HEK293 (cell line): ENCODE results near the gene ASIC1.

Source experiments
- CTCF ChIA-PET: fragments of 350-600 bp; formaldehyde crosslinking; extraction: SDS; loops from one replicate; lab custom pipeline; 2021; ENCODE audit warnings: antibody characterized with exemption; lab: Yijun Ruan, JAX
- POLR2A ChIA-PET: fragments of 300-600 bp; formaldehyde crosslinking; extraction: SDS; loops from one replicate; lab custom pipeline; 2020; ENCODE audit warnings: antibody characterized with exemption, inconsistent platforms; lab: Yijun Ruan, JAX
- H3K27ac ChIP-seq: fragments of 200-500 bp; sonication (Bioruptor generic); 2 replicates; pipeline ENCODE4 v1.5.1; 2014; ENCODE audit warnings: low read depth, low read length, control low read depth, inconsistent platforms; ENCODE audit errors: extremely low read depth
- H3K36me3 ChIP-seq, 2 experiments: fragments of 200-500 bp in 1 of 2; sonication (Bioruptor generic) in 1 of 2; 1 replicate in 1 of 2; 2 replicates in 1 of 2; pipeline ENCODE4 v1.5.1; 2014 to 2017; ENCODE audit warnings: inconsistent platforms in 2 of 2, low read length in 2 of 2; ENCODE audit not compliant: control insufficient read depth in 2 of 2, insufficient read depth in 1 of 2
- H3K4me1 ChIP-seq: fragments of 200-500 bp; sonication (Bioruptor generic); 2 replicates; pipeline ENCODE4 v1.5.1; 2014; ENCODE audit warnings: mild to moderate bottlenecking, low read length, inconsistent platforms; ENCODE audit not compliant: control insufficient read depth, insufficient read depth
- H3K4me3 ChIP-seq: 2 replicates; pipeline ENCODE4 v1.5.1; 2011; ENCODE audit warnings: low read depth, mild to moderate bottlenecking, control low read depth, low read length, moderate library complexity
- H3K9me3 ChIP-seq: fragments of 200-500 bp; sonication (Bioruptor generic); 2 replicates; pipeline ENCODE4 v1.5.1; 2014; ENCODE audit warnings: low read depth, low read length, inconsistent platforms; ENCODE audit not compliant: control insufficient read depth, insufficient read depth
- KLF10 ChIP-seq: fragments of 450-650 bp; IDR thresholded peaks from 2 replicates; pipeline ENCODE4 v1.5.1; 2018; ENCODE audit warnings: missing biosample characterization, mild to moderate bottlenecking, missing genetic modification characterization
- KLF9 ChIP-seq: fragments of 450-650 bp; formaldehyde crosslinking; IDR thresholded peaks from 2 replicates; pipeline ENCODE4 v1.5.1; 2016; ENCODE audit warnings: missing biosample characterization, missing genetic modification characterization, low read depth
- OSR2 ChIP-seq: fragments of 450-650 bp; formaldehyde crosslinking; IDR thresholded peaks from 2 replicates; pipeline ENCODE4 v1.5.1; 2016; ENCODE audit warnings: missing biosample characterization, missing genetic modification characterization
- OVOL3 ChIP-seq: fragments of 450-650 bp; formaldehyde crosslinking; IDR thresholded peaks from 2 replicates; pipeline ENCODE4 v1.5.1; 2016; ENCODE audit warnings: missing biosample characterization, missing genetic modification characterization
- PRDM4 ChIP-seq: fragments of 450-650 bp; formaldehyde crosslinking; IDR thresholded peaks from 2 replicates; pipeline ENCODE4 v1.5.1; 2017; ENCODE audit warnings: missing biosample characterization, missing genetic modification characterization
- ZBTB1 ChIP-seq: fragments of 450-650 bp; formaldehyde crosslinking; IDR thresholded peaks from 2 replicates; pipeline ENCODE4 v1.5.1; 2016; ENCODE audit warnings: missing biosample characterization, missing genetic modification characterization
- ZBTB11 ChIP-seq: fragments of 450-650 bp; formaldehyde crosslinking; conservative IDR thresholded peaks from 2 replicates; pipeline ENCODE4 v1.5.1; 2016; ENCODE audit warnings: low read depth, missing biosample characterization, missing genetic modification characterization
- ZBTB7A ChIP-seq: fragments of 450-650 bp; formaldehyde crosslinking; IDR thresholded peaks from 2 replicates; pipeline ENCODE4 v1.5.1; 2016; ENCODE audit warnings: low read depth, missing biosample characterization, missing genetic modification characterization
- ZFHX2 ChIP-seq: fragments of 450-650 bp; formaldehyde crosslinking; conservative IDR thresholded peaks from 2 replicates; pipeline ENCODE4 v1.5.1; 2016; ENCODE audit warnings: missing biosample characterization, missing genetic modification characterization
- ZNF132 ChIP-seq: fragments of 450-650 bp; formaldehyde crosslinking; IDR thresholded peaks from 2 replicates; pipeline ENCODE4 v1.5.1; 2017; ENCODE audit warnings: missing biosample characterization, missing genetic modification characterization, borderline replicate concordance
- ZNF214 ChIP-seq: fragments of 450-650 bp; formaldehyde crosslinking; IDR thresholded peaks from 2 replicates; pipeline ENCODE4 v1.5.1; 2017; ENCODE audit warnings: missing biosample characterization, mild to moderate bottlenecking, missing genetic modification characterization, borderline replicate concordance
- ZNF266 ChIP-seq: fragments of 450-650 bp; formaldehyde crosslinking; IDR thresholded peaks from 2 replicates; pipeline ENCODE4 v1.5.1; 2016; ENCODE audit warnings: missing biosample characterization, missing genetic modification characterization, low read depth
- ZNF324 ChIP-seq: fragments of 450-650 bp; formaldehyde crosslinking; IDR thresholded peaks from 2 replicates; pipeline ENCODE4 v1.5.1; 2016; ENCODE audit warnings: missing biosample characterization, missing genetic modification characterization
- ZNF624 ChIP-seq: fragments of 450-650 bp; formaldehyde crosslinking; IDR thresholded peaks from 2 replicates; pipeline ENCODE4 v1.5.1; 2017; ENCODE audit warnings: missing biosample characterization, missing genetic modification characterization
- ZNF645 ChIP-seq: fragments of 450-650 bp; formaldehyde crosslinking; IDR thresholded peaks from 2 replicates; pipeline ENCODE4; 2016; ENCODE audit warnings: missing biosample characterization, missing genetic modification characterization
- ZNF658 ChIP-seq: fragments of 450-650 bp; formaldehyde crosslinking; IDR thresholded peaks from 2 replicates; pipeline ENCODE4; 2016; ENCODE audit warnings: missing biosample characterization, missing genetic modification characterization
- ZNF670 ChIP-seq: fragments of 450-650 bp; formaldehyde crosslinking; IDR thresholded peaks from 2 replicates; pipeline ENCODE4 v1.5.1; 2016; ENCODE audit warnings: missing biosample characterization, missing genetic modification characterization, low read depth
- ZNF677 ChIP-seq: fragments of 450-650 bp; IDR thresholded peaks from 2 replicates; pipeline ENCODE4 v1.5.0; 2018; ENCODE audit warnings: missing biosample characterization, mild to moderate bottlenecking, missing genetic modification characterization, moderate library complexity
- ZNF785 ChIP-seq: fragments of 450-650 bp; formaldehyde crosslinking; IDR thresholded peaks from 2 replicates; pipeline ENCODE4 v1.5.1; 2016; ENCODE audit warnings: missing biosample characterization, missing genetic modification characterization
- ZNF843 ChIP-seq: fragments of 450-650 bp; formaldehyde crosslinking; IDR thresholded peaks from 2 replicates; pipeline ENCODE4 v1.5.1; 2016; ENCODE audit warnings: missing biosample characterization, missing genetic modification characterization
- ZSCAN23 ChIP-seq: fragments of 450-650 bp; formaldehyde crosslinking; IDR thresholded peaks from 2 replicates; pipeline ENCODE4 v1.5.1; 2016; ENCODE audit warnings: missing biosample characterization, missing genetic modification characterization
- ZSCAN4 ChIP-seq: fragments of 450-650 bp; formaldehyde crosslinking; IDR thresholded peaks from 2 replicates; pipeline ENCODE4 v1.5.1; 2017; ENCODE audit warnings: missing biosample characterization, missing genetic modification characterization

The ASIC1 gene

GRCh38 chr12:50107416-50108268, 50.2 kb downstream of the ASIC1 start:
- H3K36me3 ChIP-seq, result no peaks in the 10 kb centered on the region
- no peak overlapping the region for H3K4me3 ChIP-seq
- peaks cover 10% of the 10 kb centered on the region for H3K4me1 ChIP-seq
- no peaks in the 10 kb centered on the region for H3K9me3 ChIP-seq
- POLR2A ChIA-PET, result interaction anchor here (1.0 kb wide), 1 partner anchor 23 kb away, joined by 5 read pairs; no protein-coding TSS in a partner anchor
- TF ChIP-seq ZNF677, result no peak
- no peak for TF ChIP-seq ZNF324 (tag by site-specific recombination)
- TF ChIP-seq ZBTB1 (tag by site-specific recombination), result no peak
- TF ChIP-seq ZNF132, result no peak
- TF ChIP-seq PRDM4 (tag by site-specific recombination), result no peak
- no peak for TF ChIP-seq OVOL3
- no peak for TF ChIP-seq ZNF843 (tag by site-specific recombination)
- TF ChIP-seq ZNF266 (tag by site-specific recombination), result no peak
- no peak for TF ChIP-seq KLF10 (tag by site-specific recombination)
- no peak for TF ChIP-seq ZNF645 (tag by site-specific recombination)
- no peak for TF ChIP-seq ZNF624
- TF ChIP-seq, all 188 proteins: peak for 0
- CTCF ChIA-PET, result interaction anchor here (0.9 to 5.1 kb wide), 3 partner anchors 18 to 68 kb away, joined by 3 to 53 read pairs (median 4); partner anchors contain the start of gene SMARCD1
- no peak overlapping the region for H3K27ac ChIP-seq

GRCh38 chr12:50109319-50109718, 51.9 kb downstream of the ASIC1 start:
- POLR2A ChIA-PET, result interaction anchor here (5.0 kb wide), 1 partner anchor 24 kb away, joined by 68 read pairs; the partner anchor contains the start of gene SMARCD1
- H3K9me3 ChIP-seq, result no peaks in the 10 kb centered on the region
- peaks cover 3% of the 10 kb centered on the region; the same call in 1 of the 2 replicates for H3K4me1 ChIP-seq
- H3K4me3 ChIP-seq, result no peak overlapping the region
- no peak overlapping the region for H3K27ac ChIP-seq
- H3K36me3 ChIP-seq, result no peaks in the 10 kb centered on the region; a peak in 1 of 3 replicates
- CTCF ChIA-PET, result interaction anchor here (0.6 to 5.1 kb wide), 8 partner anchors 8 to 205 kb away, joined by 3 to 53 read pairs (median 24); partner anchors contain the start of genes CERS5 and GPD1
- no peak for TF ChIP-seq ZNF658 (tag by site-specific recombination)
- TF ChIP-seq ZBTB11 (tag by site-specific recombination), result no peak
- TF ChIP-seq ZSCAN23 (tag by site-specific recombination), result no peak
- no peak for TF ChIP-seq KLF9 (tag by site-specific recombination)
- TF ChIP-seq OSR2, result no peak
- no peak for TF ChIP-seq ZNF214
- no peak for TF ChIP-seq ZNF785 (tag by site-specific recombination)
- TF ChIP-seq ZBTB7A (tag by site-specific recombination), result no peak
- TF ChIP-seq ZNF670 (tag by site-specific recombination), result no peak
- TF ChIP-seq ZSCAN4 (tag by site-specific recombination), result no peak
- no peak for TF ChIP-seq ZFHX2 (tag by site-specific recombination)
